GM21423 (cell line): ENCODE data around the gene STK10.

Experiments
- ATAC-seq: cut with Tn5 transposase; IDR thresholded peaks from one replicate; pipeline ENCODE4 v1.9.1; 2021; ENCODE audit warnings: mild to moderate bottlenecking, moderate library complexity; ENCODE audit not compliant: unreplicated experiment

Gene STK10

GRCh38 chr5:172063463-172064235 lies 124.4 kb downstream of the STK10 start:
- ATAC-seq, result no peak

GRCh38 chr5:172059661-172060100 lies 128.3 kb downstream of the STK10 start:
- no peak for ATAC-seq

GRCh38 chr5:172058088-172058487 lies 129.9 kb downstream of the STK10 start:
- no peak for ATAC-seq

GRCh38 chr5:172055996-172056395 lies 132.0 kb downstream of the STK10 start:
- no peak for ATAC-seq

GRCh38 chr5:172055421-172055820 lies 132.6 kb downstream of the STK10 start:
- ATAC-seq, result no peak

- no peak for ATAC-seq
These were observed 133.3 kb downstream of the STK10 start for GRCh38 chr5:172054611-172055153.

GRCh38 chr5:172052450-172053236 lies 135.4 kb downstream of the STK10 start:
- ATAC-seq, result no peak

- ATAC-seq, result no peak
These were observed 136.2 kb downstream of the STK10 start for GRCh38 chr5:172051643-172052339.

- no peak for ATAC-seq
These were observed 137.9 kb downstream of the STK10 start for GRCh38 chr5:172050080-172050479.

- no peak for ATAC-seq
These were observed 138.7 kb downstream of the STK10 start for GRCh38 chr5:172049226-172049796.

GRCh38 chr5:172048539-172049101 lies 139.4 kb downstream of the STK10 start:
- ATAC-seq, result no peak

- ATAC-seq, result no peak
These were observed 139.9 kb downstream of the STK10 start for GRCh38 chr5:172048170-172048422.

- no peak for ATAC-seq
These were observed 141.4 kb downstream of the STK10 start for GRCh38 chr5:172046593-172046992.

GRCh38 chr5:172045315-172045632 lies 142.8 kb downstream of the STK10 start:
- ATAC-seq, result no peak

- no peak for ATAC-seq
These were observed 143.3 kb downstream of the STK10 start for GRCh38 chr5:172044631-172045314.

- no peak for ATAC-seq
These were observed 144.2 kb downstream of the STK10 start for GRCh38 chr5:172043865-172044264.

GRCh38 chr5:172042183-172042582 lies 145.8 kb downstream of the STK10 start:
- ATAC-seq, result no peak

- no peak for ATAC-seq
These were observed 149.9 kb downstream of the STK10 start for GRCh38 chr5:172038167-172038566.

GRCh38 chr5:172035049-172035448 lies 153.0 kb downstream of the STK10 start:
- ATAC-seq, result peak; percentile 71

- no peak for ATAC-seq
These were observed 156.0 kb downstream of the STK10 start for GRCh38 chr5:172031894-172032461.
